H1 (cell line): ENCODE data around the gene MPND. TPM values are rescaled to one million over a fixed set of nuclear protein-coding genes. Genes with fewer than 3 reads are reported as not detected.

ENCODE experiments used
- BRCA1 ChIP-seq: IDR thresholded peaks from 2 replicates; pipeline ENCODE4 v1.6.1; 2012; ENCODE audit warnings: low read depth, low read length, improper control_type of control experiment
- CEBPB ChIP-seq: IDR thresholded peaks from 2 replicates; pipeline ENCODE4 v1.6.1; 2012; ENCODE audit warnings: low read depth, low read length
- JUN ChIP-seq: IDR thresholded peaks from 2 replicates; pipeline ENCODE4 v1.6.1; 2011; ENCODE audit warnings: low read depth, mild to moderate bottlenecking, improper control_type of control experiment, low read length
- JUND ChIP-seq: IDR thresholded peaks from 2 replicates; pipeline ENCODE4 v1.6.1; 2011; ENCODE audit warnings: mild to moderate bottlenecking, improper control_type of control experiment, low read length
- RFX5 ChIP-seq: IDR thresholded peaks from 2 replicates; pipeline ENCODE4 v1.6.1; 2011; ENCODE audit warnings: low read depth, low read length, improper control_type of control experiment, borderline replicate concordance
- RNF2 ChIP-seq: fragments of 200-900, 300-1000 bp; sonication (generic); IDR thresholded peaks from 2 replicates; pipeline ENCODE4 v1.7.1; 2016; ENCODE audit warnings: borderline replicate concordance, low read depth, mild to moderate bottlenecking, antibody characterized with exemption, low read length; ENCODE audit not compliant: poor library complexity, severe bottlenecking; ENCODE audit errors: missing control alignments
- TCF12 ChIP-seq: IDR thresholded peaks from 2 replicates; pipeline ENCODE4 v1.6.1; 2011; ENCODE audit warnings: low read depth, mild to moderate bottlenecking, low read length
- polyA plus RNA-seq, 7 experiments: library from polyadenylated mRNA; depleted of rRNA in 3 of 7; stranded (reverse) in 5 of 7; unstranded in 2 of 7; fragments of >200 nt in 5 of 7; fragments of 200-250 nt in 2 of 7; gene quantifications; 1 replicate in 5 of 7; 2 replicates in 1 of 7; 4 replicates in 1 of 7; pipeline versions ENCODE4 v1.2.1 to v1.2.3, GENCODE V29; 2011 to 2013; ENCODE audit warnings: missing spikeins in 2 of 7, mixed read lengths in 2 of 7
- total RNA-seq: library from RNA; stranded (reverse); fragmentation: NEBNext Ultra II Directional; extraction: Animal tissue kit (Norgen Biotek cat#: 25700); gene quantifications from 2 replicates; pipeline ENCODE4 v1.2.1, GENCODE V29; 2021

The MPND gene
- total and polyA plus RNA-seq, 2 of the 8 experiments (the other 6 are each of a cell fraction or from before 2014, with no cell fraction given) = 22.9 to 27.7 TPM

DNA sequence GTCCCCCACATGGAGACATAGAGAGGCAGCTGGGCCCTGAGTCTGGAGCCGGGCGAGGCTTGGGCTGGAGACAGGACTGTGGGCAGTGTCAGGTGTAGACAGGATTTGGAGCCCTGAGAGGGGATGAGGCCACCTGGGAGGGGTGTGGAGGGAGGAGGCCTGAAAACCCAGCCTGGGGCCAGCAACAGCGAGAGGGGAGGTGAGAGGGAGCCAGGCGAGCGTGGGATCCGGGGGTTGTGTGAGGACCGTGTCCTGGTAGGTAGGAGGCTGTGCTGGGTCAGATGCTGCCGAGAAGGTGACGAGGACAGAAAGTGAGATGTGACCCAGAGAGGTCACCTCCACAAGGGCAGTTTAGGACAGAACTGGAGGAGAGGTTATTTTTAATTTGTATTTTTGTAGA lies 7.4 kb downstream of the MPND start (continued):
- TF ChIP-seq BRCA1 = no peak
- no peak for TF ChIP-seq TCF12
- no peak for TF ChIP-seq RFX5
- TF ChIP-seq JUND = no peak
- no peak for TF ChIP-seq CEBPB
- no peak for TF ChIP-seq RNF2
- TF ChIP-seq JUN = no peak
